GM10266 (cell line): ENCODE results near the gene GSKIP.

Source experiments
- DNase-seq: peaks from one replicate; pipeline ENCODE4 v3.0.0; 2012; ENCODE audit errors: extremely low spot score
- CTCF ChIP-seq: IDR thresholded peaks from 2 replicates; pipeline ENCODE4 v1.5.1; 2012; ENCODE audit warnings: mild to moderate bottlenecking, low read depth; ENCODE audit not compliant: control insufficient read depth, insufficient read depth; ENCODE audit errors: missing control alignments

GSKIP gene

GRCh38 chr14:96434040-96434439 lies 70.7 kb downstream of the GSKIP start:
- DNase-seq: no peak

More at GRCh38 chr14:96434040-96434439, 70.7 kb downstream of the GSKIP start:
- TF ChIP-seq CTCF: no peak
